GM23338 (cell line): ENCODE results near the gene STAB2.

Experiments
- EZH2 ChIP-seq: fragments of 200-600 bp; sonication (generic); IDR thresholded peaks from one replicate; pipeline ENCODE4 v1.8.0; 2017; ENCODE audit warnings: antibody characterized with exemption, mild to moderate bottlenecking, low read depth; ENCODE audit not compliant: unreplicated experiment
- EZH2phosphoT487 ChIP-seq: fragments of 200-600 bp; sonication (generic); IDR thresholded peaks from one replicate; pipeline ENCODE4 v1.8.1; 2018; ENCODE audit warnings: antibody characterized with exemption; ENCODE audit not compliant: unreplicated experiment
- NANOG ChIP-seq: IDR thresholded peaks from 2 replicates; pipeline ENCODE4 v1.6.1; 2016; ENCODE audit warnings: antibody characterized with exemption, borderline replicate concordance
- POLR2AphosphoS5 ChIP-seq: IDR thresholded peaks from 2 replicates; pipeline ENCODE4 v1.6.1; 2016; ENCODE audit warnings: antibody characterized with exemption, low read depth
- TF ChIP-seq, protein P1 (sequence below), 2 experiments: fragments of 200-600 bp in 1 of 2; sonication (generic) in 1 of 2; conservative IDR thresholded peaks; 2 replicates each; pipeline versions ENCODE4 v1.5.1 to v1.6.1; 2016 to 2017; ENCODE audit warnings: antibody characterized with exemption in 2 of 2, low read depth in 2 of 2, mild to moderate bottlenecking in 2 of 2, moderate library complexity in 1 of 2

DNA sequence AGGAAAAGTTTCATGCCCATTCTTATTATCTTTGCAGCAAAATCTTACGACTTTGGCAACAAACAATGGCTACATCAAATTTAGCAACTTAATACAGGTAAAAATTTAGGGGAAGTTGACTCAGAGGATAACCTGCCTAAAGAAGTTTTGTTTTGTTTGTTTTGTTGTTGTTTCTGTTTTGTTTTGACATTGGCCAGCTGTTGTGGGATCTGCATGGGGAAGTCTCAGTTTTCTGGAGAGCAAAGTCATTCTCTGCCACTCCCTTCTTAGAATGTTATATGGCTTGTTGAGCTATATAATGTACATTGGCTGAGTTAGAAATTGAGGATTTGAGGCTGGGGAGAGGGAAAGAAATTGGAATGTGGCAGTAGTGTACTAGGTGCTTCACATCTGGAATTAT, 144.5 kb downstream of the STAB2 start:
- TF ChIP-seq, protein P1, sequence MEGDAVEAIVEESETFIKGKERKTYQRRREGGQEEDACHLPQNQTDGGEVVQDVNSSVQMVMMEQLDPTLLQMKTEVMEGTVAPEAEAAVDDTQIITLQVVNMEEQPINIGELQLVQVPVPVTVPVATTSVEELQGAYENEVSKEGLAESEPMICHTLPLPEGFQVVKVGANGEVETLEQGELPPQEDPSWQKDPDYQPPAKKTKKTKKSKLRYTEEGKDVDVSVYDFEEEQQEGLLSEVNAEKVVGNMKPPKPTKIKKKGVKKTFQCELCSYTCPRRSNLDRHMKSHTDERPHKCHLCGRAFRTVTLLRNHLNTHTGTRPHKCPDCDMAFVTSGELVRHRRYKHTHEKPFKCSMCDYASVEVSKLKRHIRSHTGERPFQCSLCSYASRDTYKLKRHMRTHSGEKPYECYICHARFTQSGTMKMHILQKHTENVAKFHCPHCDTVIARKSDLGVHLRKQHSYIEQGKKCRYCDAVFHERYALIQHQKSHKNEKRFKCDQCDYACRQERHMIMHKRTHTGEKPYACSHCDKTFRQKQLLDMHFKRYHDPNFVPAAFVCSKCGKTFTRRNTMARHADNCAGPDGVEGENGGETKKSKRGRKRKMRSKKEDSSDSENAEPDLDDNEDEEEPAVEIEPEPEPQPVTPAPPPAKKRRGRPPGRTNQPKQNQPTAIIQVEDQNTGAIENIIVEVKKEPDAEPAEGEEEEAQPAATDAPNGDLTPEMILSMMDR (conservative IDR thresholded peaks at IDR 0.05; ENCODE audit: low read depth in 2 of 2) = no peak
- TF ChIP-seq EZH2 = no peak
- TF ChIP-seq NANOG = no peak
- no peak for TF ChIP-seq POLR2AphosphoS5
- no peak for TF ChIP-seq EZH2phosphoT487
